Measurements from ENCODE around the gene KCNMA1.

The KCNMA1 gene

GRCh38 chr10:77631241-77631640 is 6.4 kb downstream of the KCNMA1 start:
- no peak for DNase-seq (ENCODE audit: low read depth)

DNA sequence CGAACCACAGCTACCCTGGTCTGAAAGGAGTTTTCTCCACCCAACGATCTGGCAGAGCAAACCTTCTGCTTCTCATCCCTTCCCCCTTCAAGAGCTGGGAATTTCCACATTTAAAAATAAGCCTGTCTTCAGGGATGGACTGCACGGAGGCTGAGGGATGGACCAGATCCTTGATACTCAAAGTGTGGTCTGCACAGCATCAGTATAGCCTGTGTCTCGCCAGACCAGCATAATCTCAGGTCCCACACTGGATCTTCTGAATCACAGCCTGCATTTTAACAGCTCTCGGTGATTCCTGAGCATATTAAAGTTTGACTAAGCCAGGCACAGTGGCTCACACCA is 7.1 kb downstream of the KCNMA1 start:
- no peak for DNase-seq (ENCODE audit: low read depth)

DNA sequence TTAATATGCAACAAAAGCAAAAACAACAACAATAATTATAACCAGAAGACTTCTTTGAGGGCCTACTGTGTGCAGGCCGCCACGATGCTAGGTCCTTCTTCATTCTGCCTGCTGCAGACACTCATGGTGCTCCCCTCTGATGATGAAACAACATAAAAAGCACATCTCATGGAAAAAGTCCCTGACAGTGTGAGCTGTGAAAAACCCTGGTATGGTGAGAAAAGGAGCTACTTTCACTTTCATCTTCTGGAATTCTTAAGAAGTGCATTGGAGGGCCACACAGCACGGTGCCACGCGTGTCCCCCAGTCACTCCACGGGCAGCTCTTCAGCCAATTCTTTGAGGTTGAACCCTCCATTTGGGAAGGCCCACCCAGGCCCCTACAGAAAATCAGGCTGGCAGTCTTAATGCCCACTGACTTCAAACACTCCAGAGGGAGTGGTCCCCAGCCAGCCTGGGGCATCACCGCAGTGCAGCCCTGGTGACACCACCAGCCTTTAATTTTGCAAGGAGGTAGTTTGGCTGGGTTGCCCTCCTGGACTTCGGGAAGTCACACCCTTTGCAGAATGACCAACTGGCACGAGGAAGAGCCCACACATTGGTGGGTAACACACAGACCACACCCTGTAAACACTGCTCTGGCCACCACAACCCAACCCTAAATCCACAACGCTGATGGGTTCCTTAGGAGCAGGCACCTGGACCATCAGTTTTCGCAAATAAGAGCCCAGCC is 7.7 kb downstream of the KCNMA1 start:
- DNase-seq (ENCODE audit: low read depth) = no peak

DNA sequence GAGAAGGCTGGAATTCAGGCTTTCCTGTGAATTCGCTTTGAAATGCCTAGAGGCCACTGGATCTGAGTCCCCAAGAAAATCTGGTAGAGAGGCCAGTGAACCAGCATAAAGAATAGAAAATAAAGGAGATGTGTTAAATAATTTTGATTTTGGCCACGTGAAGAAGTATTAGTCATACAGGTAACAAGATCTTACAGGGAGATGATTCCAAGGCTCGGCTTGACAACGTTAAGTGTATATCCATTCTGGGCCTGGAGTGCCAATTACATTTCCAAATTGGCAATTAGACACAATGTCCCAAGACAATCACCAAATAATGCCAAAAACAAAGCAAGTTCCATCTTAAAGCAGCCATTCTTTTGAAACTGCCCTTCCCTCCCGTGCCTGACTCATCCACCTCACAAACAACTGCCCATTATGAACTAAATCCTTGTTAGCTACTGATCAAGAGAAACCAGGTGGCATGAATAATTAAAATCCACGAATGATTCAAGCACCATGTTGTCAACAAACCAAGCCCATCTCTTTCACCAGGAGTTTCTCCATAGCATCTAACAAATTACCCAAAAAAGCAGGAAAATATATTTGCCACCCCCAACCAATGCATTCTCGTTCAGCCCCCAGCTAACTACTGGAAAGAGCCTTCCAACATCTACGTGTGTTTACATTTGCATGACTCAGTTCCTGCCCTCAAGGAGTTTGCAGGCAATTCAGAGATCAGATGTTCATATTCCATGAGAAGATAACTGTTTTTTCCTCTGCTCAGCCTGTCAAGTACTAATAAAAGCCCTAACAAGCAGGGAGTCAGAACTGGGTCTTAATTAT is 8.5 kb downstream of the KCNMA1 start:
- DNase-seq (ENCODE audit: low read depth) = no peak

DNA sequence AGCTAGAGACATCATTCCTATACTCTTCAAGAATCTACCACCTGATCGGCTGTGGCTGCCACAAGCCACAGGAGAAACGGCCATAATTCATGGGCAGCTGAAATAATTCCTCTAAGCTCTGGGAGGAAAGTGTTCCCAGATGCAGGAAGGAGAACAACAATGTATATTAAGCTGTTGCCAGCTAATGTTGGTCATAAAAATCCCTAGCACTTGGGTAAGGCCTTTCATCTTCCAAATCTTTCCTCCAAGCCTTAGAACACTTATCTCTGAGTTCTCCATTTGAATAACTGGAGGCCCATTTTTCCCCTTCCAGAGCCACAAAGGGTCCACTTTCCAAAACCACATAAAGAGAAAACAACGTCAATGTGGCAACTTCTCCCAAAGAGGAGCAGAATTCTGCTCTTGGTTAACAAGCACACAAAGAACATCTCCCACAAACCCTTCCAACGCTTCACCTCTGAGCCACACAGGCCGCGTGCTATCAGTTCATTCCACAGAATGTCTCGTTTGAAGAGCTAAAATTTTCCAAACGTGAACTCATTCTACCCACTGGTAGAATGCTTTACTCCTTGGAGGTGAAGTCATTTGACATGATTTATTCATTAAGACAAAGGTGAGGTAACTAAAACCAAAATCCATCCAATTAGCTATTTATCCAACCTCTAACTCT is 11.2 kb downstream of the KCNMA1 start:
- DNase-seq (ENCODE audit: low read depth) = no peak

DNA sequence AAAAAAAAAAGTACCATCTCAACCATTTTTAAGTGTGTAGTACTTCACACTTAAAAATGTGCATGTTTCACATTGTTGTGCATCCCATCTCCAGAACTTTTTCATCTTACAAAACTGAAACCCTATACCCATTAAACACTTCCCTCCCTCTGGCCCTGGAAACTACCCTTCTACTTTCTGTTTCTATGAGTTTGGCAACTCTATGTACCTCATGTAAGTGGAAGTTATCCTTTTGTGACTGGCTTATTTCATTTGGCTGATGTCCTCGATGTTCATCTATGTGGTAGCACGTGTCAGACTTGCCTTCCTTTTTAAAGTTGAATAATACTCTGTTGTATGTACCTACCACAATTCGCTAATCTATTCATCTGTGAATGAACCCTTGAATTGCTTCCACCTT is 12.2 kb downstream of the KCNMA1 start:
- no peak for DNase-seq (ENCODE audit: low read depth)

GRCh38 chr10:77622889-77623291 is 14.7 kb downstream of the KCNMA1 start:
- DNase-seq (ENCODE audit: low read depth) = no peak

DNA sequence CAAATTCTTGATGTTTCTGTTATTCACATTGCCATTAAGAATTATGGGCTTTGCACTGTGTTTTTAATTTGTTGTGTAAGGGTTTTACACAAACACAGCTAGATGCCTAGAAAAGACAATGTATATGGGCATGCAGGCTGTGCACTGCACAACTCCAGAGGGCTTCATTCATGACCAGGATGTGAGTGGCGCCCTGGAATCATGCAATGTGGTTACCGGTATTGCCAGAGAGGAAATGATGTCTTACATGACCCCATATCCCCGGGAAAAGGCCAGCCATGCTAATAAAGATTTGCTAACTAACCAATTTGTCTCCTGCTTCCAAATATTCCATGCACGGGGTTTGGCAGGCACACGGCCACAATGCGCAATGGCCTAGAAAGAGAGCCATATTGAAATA is 16.9 kb downstream of the KCNMA1 start:
- no peak for DNase-seq (ENCODE audit: low read depth)

GRCh38 chr10:77619964-77620703 is 17.5 kb downstream of the KCNMA1 start:
- no peak for DNase-seq (ENCODE audit: low read depth)

DNA sequence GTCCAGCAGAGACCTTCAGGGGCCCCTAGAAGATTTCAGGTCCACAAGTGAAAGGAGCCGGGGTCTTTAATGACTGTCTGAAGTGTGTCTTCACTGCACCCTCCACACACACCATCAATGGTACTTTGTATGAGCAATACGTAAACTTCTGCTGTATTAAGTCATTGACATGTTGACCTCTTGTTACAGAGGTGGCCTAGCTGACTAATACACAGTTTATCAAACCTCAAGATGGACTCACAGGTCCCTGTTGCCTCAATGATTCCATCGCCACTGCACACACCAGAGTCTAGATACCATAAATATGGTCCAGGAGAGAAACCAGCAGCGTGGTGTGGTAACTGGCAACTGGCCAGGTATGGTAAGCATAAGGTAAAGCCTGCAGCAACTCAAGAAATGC is 19.5 kb downstream of the KCNMA1 start:
- DNase-seq (ENCODE audit: low read depth) = no peak

- DNase-seq (ENCODE audit: low read depth) = no peak
These were observed 20.8 kb downstream of the KCNMA1 start for GRCh38 chr10:77616766-77617165.

DNA sequence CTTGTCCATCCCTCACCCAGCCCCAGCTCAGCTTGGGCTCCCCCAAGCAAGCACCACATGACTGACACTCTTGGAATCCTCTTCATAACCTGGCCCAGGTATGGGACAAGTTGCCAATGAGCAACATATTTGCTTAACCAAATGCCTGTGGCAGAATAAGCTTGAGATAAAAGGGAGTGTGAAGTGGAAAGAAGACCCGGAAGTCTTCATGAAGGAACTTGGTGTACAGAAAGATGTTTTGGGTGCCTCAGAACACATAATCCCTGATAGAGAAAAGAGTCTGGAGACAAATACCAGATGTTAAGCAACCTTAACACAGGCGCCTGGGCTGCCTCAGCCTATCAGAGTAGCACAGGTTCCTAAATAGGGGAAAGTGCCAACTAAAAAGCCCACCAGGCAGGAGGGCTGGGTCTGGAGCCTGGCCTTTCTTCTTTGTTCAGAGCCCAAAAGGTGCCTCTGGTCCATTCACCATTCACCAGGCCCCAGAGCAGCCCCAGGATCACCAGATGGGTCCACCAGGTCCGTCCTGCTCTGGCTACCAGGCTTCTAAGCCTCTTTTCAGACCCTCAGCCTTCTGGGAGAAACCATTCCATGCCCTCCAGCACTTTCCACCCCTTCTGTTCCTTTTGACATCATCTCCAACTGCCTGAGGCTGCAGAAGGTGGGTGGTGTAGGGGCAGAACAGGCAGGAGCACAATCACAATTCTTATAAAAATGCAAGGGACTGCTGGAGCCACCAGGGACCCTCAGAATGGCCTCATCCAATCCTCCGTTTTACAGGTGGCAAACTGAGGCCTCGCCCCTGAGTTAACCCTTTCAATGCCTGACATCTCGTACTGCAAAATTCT is 22.6 kb downstream of the KCNMA1 start:
- no peak for DNase-seq (ENCODE audit: low read depth)

GRCh38 chr10:77613476-77614130 is 24.0 kb downstream of the KCNMA1 start:
- DNase-seq (ENCODE audit: low read depth) = no peak

DNA sequence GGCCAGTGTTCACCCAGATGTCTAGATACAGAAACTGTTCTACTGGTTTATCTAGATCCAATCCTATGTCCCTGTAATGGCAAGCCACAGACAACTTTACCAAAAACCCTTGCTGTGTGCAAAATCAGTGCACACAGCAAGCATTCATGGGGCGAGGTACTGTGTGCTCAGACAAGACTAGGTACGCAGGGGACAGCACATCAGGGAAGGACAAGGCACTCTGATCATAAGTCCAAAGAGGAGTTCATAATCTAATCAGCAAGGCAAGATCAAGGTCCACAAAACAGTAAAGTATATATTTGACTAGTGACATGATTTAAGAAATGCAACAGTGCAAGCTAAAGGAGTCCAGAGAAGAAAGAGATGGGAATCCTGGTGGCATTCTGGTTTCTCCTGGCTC is 25.9 kb downstream of the KCNMA1 start:
- no peak for DNase-seq (ENCODE audit: low read depth)

GRCh38 chr10:77611221-77611620 is 26.4 kb downstream of the KCNMA1 start:
- DNase-seq (ENCODE audit: low read depth) = no peak

GRCh38 chr10:77609781-77610272 is 27.8 kb downstream of the KCNMA1 start:
- no peak for DNase-seq (ENCODE audit: low read depth)

GRCh38 chr10:77608281-77608680 is 29.3 kb downstream of the KCNMA1 start:
- DNase-seq (ENCODE audit: low read depth) = no peak

DNA sequence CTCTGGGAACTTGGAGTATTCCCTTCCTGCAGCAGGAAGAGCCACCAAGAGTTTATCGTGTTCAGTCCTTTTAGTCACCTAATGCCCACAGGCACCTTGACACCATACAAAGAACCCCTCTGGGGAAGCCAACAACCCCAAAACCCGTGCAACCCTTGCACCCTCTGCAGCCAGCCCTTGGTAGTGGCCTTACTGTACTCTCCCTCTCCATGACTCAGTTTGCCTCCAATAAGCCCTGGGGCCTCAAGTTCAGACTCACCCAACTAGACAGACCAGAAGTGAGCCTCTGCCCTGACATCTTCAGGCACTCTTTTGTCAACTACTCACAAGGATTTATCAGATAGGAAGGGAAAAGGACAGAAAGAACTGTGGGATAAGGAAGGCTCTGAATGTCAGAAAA is 30.9 kb downstream of the KCNMA1 start:
- no peak for DNase-seq (ENCODE audit: low read depth)

- DNase-seq (ENCODE audit: low read depth) = no peak
These were observed 32.1 kb downstream of the KCNMA1 start for GRCh38 chr10:77605466-77605865.

DNA sequence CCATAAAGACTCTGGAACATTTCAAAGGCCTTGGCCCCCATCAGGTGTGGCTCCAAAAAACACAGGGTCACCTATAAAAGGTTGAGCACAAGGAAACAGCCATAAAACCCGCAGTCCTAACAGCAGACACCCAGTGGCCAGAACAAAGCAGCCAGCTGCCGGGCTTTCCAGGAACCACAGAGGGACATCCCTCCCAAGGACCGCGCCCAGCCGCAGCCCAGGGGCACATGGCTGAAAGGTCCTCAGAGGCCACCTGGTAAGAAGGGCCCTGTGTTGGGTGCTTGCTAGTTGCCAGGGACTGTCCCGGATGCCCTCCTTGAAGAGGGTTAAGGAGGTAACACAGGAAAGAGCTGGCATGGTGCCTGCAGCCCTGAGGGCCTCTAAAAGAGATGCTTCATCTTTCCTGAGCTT is 32.7 kb downstream of the KCNMA1 start:
- DNase-seq (ENCODE audit: low read depth) = no peak

GRCh38 chr10:77604063-77604462 is 33.5 kb downstream of the KCNMA1 start:
- DNase-seq (ENCODE audit: low read depth) = no peak

Data from activated T-helper 9 cell treated with anti-CD3 and anti-CD28 coated beads, Interleukin-2, amount 50 U/mL, for 16 hours (primary cell).